IPS DF 19.7 (cell line): ENCODE measurements around the gene NFIB.

ENCODE experiments used
- DNase-seq: peaks from one replicate; pipeline ENCODE4 v3.0.0-alpha.2; 2013; ENCODE audit warnings: low read depth, low spot score

Gene NFIB

DNA sequence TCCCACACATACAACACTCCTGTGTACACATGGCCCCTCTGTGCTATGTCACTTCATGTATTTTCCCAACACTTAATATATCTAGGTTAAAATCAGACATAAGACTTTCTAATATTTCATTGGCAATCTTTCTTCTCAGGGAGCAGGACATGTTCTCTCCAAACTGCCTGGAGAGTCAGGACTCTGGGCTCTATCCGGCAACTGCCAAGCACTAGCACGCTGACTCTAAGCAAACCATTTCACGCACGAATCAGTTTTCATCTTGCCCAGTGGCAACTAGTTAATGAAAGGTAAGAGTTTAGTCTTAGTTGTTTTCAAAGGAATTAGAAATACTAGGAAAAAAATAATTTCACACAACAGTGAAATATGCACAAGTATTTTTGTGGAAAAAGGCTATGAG lies 124.8 kb downstream of the NFIB start:
- DNase-seq: no peak

DNA sequence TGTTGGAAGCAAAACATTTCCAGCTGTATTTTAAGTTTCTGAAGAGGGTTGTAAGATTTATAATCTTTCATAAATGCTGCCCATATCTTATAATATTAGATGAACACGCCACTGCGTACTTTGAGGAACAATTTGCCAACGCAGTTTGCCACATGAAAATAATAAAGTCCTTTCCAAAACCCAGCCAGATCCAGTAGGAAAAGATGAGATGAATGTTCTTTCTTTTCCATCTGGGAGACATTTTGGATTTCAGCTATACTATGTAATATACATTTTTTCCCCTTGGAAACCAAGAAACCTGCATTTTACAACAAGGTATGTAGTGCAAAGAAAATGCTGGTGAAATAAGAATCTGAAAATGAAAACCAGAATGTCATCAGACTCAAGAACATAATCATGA lies 125.4 kb downstream of the NFIB start:
- DNase-seq: no peak

- DNase-seq: no peak
Measured at GRCh38 chr9:14188011-14188410, 125.9 kb downstream of the NFIB start.

- no peak for DNase-seq
Measured at GRCh38 chr9:14186096-14186495, 127.8 kb downstream of the NFIB start.

- no peak for DNase-seq
Measured at GRCh38 chr9:14185016-14185415, 128.9 kb downstream of the NFIB start.

GRCh38 chr9:14183001-14183400 lies 130.9 kb downstream of the NFIB start:
- DNase-seq: no peak

DNA sequence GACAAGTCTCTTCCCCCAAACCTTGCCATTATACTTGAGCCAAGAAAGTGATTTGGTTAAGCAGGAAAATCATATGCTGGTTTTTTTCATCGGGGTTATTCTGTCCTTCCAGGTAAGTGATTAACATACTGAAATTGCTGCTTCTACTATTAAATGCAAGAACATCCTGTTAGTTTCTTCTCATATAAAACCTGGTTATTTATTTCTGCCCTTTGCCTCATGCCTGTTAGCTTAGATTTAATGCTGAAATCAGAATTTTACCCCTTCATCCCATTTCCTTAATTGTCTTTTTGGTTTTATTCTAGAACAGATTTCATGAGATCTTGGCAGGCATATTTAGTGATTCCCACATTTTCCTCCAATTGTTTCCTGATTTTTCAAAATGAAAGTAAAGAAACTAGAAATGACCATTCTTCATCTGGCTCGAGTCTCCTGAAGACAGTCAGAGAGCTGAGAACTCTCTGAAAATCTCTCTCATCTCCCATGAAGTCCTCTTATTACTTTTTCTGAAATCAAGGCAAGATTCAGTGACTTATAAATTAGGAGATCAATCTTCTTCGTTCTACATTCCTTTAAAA lies 132.9 kb downstream of the NFIB start:
- no peak for DNase-seq

DNA sequence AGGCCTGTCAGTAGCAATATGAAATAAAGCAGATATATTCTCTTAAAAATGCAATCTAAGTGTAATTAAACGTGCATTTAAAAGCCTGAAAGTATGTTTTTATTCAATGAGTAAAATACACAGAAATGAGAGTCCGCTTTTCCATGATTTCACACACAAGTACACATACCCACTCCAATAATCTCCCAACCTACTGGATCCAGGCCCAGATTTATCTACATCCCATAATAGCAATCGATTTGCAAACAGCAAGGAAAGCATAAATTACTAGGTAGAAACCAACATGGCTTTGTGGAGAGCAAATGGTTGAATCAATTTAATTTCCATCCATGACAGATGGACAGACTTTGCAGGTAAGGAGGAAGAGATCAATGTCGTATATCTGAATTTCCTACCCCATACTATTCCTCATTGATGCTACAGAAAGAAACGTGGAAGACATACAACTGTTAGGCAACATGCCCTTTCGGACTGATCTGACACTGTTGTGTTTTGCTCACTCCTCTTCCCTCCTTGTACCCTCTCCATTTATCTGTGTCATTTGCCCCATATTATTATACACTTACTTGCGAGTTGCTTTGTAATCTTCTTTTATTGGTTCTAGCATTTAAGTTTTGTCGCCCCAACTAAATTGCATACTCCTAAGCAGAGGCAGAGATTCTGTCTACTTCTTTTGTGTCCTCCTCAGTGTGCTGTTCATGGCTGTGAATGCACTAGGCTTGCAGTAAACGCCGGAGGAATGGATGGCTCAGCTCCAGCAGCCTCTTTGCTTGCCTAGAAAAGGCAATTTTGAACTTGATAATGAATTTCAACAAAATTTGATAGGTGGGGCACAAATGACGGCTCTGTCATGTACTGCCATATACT lies 133.6 kb downstream of the NFIB start:
- no peak for DNase-seq

- no peak for DNase-seq
Measured at GRCh38 chr9:14179449-14179848, 134.5 kb downstream of the NFIB start.

DNA sequence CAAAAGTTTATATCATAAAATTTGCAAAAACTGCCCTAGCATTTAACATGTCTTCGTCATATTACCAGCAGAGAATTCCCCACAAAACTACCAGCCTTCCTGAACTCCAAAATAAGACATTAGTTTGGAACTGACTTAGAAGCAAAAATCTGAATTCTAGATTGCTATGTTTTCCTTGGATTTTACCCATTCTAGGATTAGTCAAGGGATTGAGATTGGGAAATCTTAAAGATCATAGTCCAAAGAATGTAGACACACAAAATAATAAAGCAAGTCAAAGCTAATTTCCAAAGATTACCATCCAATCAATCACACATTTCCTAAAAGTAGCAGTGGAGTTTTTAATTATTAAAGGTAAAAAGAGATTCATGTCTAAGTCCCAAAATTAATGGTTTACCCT lies 138.2 kb downstream of the NFIB start:
- no peak for DNase-seq

- no peak for DNase-seq
Measured at GRCh38 chr9:14173713-14174112, 140.2 kb downstream of the NFIB start.

- no peak for DNase-seq
Measured at GRCh38 chr9:14170973-14171596, 142.9 kb downstream of the NFIB start.

DNA sequence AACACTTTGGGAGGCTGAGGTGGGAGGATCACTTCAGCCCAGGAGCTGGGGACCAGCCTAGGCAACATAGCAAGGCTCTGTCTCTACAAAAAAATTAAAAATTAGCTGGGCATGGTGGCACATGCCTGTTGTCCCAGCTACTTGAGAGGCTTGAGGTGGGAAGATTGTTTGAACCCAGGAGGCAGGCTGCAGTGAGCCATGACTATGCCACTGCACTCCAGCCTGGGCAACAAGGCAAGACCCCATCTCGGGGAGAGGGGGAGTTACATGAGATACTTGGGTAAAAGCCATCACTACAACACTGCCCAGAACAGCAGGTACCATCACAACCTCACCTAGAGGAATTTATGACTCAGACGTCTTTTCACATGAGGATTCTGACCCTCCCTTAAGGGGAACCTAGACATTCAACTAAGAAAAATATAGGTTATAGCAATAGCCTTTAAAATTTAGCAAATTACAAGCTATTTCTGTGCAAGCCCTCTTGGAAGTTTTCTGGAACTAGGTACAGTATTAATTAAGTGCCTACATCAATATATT lies 143.5 kb downstream of the NFIB start:
- DNase-seq: no peak

GRCh38 chr9:14168381-14168780 lies 145.6 kb downstream of the NFIB start:
- DNase-seq: no peak

DNA sequence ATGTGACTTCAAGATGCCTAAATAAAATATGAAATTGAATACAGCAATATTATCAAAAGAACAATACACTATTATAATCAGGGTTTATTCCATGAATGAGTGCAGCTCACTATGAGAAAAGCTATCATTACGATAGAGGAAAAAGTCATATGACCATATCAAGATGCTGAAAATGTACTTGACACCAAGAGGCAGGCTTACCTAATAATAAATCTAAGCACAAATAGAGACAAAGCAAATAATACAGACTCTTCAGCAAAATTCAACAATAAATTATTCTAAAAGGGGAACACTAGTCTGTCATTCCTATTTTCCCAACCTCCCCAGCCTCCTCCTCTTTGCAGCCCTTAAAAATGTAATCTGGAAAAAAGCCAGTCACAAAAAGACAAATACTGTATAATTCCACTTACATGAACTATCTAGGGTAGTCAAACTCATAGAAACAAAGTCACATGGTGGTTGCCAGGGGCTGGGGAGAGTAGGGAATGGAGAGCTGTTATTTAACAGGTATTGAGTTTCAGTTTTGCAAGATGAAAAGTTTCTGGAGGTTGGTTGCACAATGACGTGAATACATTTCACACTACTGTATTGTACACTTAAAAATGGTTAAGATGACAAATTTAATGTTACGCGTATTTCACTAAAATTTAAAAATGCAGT lies 148.4 kb downstream of the NFIB start:
- no peak for DNase-seq

GRCh38 chr9:14164908-14165307 lies 149.0 kb downstream of the NFIB start:
- DNase-seq: no peak

- no peak for DNase-seq
Measured at GRCh38 chr9:14159440-14160216, 154.3 kb downstream of the NFIB start.

- DNase-seq: no peak
Measured at GRCh38 chr9:14158916-14159315, 155.0 kb downstream of the NFIB start.

- no peak for DNase-seq
Measured at GRCh38 chr9:14158136-14158813, 155.7 kb downstream of the NFIB start.

- no peak for DNase-seq
Measured at GRCh38 chr9:14157191-14157590, 156.8 kb downstream of the NFIB start.

- DNase-seq: no peak
Measured at GRCh38 chr9:14156046-14156445, 157.9 kb downstream of the NFIB start.
